GM15510 (cell line): ENCODE measurements around the gene PDZD8.

Experiments used
- POLR2A ChIP-seq: IDR thresholded peaks from 3 replicates; pipeline ENCODE4 v1.6.1; 2011; ENCODE audit warnings: borderline replicate concordance; ENCODE audit not compliant: insufficient read length; ENCODE audit errors: extremely low read depth

PDZD8 gene

DNA sequence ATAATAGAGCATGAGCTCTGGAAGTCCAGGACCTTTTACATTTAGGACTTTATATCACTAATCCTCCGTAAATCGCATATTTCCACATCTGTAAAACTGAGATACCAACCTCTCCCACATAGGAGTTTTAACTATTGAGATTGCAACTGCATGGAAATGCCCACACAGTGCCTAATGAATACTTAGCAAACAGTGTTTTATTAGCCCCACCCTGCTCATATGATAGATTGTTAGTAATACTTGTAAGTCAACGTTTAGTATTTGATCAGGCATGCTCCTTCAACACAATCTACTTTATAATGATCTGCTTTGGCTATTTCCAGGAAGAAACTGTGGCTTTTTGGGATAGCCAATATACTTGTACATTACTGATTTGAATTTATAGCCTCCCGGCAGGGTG, 8.5 kb downstream of the PDZD8 start:
- no peak for TF ChIP-seq POLR2A

DNA sequence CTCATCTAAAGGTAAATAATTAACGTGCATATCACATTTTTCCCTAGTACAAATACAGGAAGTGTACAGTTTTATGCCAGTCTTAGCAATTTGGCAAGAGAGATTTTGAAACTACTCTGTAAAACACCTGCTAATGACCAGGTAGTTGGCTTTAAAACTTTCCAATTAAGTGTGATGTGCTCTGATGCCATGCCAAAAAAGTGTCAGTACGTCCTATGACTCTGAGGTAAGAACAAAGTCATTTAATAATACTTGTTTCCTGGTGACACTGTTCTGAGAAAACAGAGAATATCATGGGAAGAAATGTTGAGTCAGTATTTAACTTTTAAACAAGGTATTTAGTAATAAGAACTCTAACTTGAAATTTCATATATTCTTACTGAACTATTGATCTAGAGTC, 9.6 kb downstream of the PDZD8 start:
- TF ChIP-seq POLR2A, result no peak

DNA sequence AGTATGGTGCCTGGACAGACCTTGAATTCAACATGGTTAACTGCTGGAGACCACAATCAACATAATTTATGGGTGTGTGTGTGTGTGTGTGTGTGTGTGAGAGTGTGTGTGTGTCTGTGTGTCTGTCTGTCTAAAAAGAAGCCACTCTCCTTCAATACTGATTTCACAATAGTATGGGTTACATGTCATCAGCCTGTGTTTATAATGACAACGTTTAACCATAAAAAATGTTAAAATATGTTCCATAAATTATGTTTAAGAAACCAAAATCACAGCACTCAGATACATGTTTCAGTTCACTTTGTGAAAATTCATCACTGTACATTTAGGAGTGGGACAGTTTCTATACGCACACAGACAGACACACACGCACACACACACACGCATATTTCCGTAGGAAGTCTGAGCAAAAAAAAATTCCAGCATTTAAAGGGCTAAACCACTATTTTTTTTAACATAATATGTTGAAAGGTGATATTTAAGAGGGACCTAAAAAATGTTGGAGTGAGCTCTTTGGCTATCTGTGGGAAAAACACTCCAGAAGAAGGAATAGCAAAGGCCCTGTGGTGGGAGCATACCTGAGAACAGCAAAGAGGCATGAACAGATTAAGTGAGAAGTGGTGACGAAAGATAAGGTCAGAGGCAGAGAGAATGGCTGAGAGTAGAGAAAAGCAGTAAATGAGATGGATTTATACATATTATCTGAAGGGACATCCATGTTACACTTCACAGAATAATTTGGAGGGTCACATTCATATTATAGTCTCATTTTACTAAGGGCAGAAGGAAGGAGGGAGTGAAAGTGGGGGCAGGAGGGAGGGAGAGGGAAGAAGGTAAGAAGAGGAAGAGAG, 10.9 kb downstream of the PDZD8 start:
- no peak for TF ChIP-seq POLR2A

DNA sequence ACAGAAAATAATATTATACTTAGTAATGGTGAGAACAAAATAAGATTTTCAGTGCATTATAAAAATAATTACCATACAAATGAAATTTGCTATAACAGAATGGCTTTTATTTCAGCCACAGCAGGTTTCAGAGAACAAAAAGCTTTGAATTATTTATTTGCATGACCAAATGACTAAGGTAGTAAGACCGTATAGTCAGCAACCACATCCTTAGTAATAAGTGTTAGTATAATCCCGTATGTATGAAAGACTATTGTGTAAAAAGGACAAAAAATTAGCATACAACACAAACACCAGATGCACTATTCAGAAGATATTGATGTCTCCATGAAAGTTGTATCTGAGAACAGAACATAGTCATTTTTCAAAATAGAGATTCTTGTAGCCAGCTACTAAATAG, 12.2 kb downstream of the PDZD8 start:
- TF ChIP-seq POLR2A, result no peak

DNA sequence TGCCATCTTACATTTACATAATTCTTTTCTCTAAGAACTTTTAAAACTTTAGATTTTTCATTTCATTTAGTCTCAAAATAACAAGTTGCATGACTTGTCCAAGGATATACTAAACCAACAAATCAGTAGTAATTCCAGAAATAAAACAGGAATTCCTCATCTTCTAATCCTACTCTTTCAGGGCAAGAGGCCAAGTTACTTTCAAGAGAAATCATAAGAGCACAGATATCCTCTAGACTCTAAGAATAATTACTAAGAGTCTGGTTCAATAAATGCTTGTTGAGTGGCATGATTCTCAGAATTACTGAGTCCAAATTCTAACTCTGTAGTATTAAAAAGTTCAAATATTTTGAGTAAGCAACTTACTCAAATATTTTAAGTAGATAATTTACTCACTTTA, 12.9 kb downstream of the PDZD8 start:
- no peak for TF ChIP-seq POLR2A

DNA sequence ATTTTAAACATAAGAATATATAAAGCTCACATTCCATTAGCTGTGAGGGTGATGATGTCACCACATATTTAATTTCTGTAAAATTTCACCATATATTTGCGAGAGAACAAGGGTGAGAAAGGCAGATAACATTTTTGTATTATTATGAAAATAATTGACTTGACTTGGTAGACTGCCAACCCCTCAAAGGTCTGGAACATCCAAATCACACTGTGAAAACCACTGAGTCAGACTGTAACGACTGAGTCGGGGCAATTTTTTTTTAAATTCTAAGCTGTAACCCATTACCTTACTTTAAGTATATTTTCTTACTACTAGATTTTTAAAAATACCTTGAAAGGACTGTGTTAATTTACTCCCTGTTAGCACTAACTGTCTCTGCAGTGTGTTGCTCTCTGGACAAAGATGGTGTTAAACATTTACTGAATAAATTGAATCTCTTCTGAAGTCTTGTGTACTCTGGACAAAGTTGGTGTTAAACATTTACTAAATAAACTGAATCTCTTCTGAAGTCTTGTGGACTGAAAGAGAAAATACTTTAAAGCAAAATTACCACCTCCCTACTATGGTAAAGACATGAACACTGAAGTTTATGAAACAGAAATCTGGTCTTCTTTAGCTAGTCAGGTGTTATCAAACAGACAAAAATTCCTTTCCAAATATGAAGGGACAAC, 14.1 kb downstream of the PDZD8 start:
- no peak for TF ChIP-seq POLR2A

DNA sequence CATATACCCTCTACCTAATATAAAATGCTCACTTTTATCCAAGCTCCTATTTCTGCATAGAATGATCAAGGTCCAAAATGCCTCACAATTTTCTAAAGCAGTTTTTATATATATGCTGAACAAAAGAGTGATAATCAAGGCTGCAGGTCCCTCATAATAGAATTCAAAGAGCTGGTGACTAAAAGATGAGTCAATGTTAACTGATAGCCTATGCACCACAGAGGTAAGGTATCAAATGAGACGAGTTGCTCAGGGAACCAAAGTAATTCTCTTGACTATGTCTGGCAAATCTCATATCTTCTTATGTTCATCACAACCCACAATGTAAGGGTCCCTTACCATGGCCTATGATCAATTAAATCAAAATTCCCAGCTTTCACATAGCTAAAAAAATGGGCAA, 15.2 kb downstream of the PDZD8 start:
- TF ChIP-seq POLR2A, result no peak

DNA sequence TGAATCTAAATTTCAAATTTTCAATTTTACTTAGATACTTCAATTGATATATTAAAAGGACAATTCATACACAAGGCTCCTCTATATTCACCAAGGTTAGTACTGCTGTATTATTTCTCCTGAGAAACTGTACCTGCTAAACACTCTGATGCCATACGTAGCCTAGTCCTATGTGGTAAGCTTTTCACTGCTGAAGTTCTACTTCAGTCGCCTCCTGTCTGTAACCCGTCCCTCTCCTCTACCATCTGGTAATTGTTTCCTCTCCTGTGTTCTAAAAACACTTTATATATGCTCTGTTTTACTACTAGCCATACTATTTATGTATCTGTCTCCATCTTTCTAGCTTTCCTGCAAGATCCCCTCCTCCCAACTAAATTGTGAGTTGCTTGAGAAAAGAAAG, 20.2 kb downstream of the PDZD8 start:
- TF ChIP-seq POLR2A, result no peak

DNA sequence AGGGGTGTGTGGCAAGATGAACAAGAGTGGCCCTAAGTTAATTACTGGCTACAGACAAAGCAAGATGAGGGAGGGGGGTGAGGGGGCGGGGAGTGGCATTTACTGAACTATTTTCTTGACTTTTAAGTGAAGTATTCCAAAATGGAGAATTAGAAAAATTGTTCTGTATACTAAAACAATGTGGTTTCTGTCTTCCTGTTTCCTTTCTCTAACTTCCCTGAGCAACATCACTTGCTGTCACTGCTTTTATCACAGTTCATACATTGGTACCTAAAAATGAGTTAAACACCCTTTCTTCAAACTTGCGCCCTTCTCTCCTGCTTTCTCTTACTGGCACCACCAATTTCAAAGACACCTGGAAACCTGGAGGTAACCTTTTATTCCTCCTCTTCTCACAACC, 21.6 kb downstream of the PDZD8 start:
- no peak for TF ChIP-seq POLR2A

DNA sequence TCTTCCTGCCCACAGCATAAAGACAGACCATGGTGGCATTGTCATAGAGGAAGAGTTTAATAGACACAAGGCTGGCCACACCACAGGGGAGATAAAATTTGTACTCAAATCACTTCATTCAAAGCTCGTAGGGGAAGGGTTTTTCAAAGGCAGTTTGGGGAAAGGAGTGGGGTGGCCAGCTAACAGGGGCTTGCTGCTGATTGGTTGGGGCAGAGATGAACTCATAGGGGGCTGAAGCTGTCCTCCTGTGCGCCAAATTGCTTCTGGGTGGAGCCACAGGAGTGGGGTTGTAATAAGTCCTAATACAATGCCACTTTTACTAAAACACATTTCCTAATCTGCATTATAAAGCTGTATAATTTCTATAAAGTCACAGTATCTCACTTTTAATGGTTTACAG, 22.5 kb downstream of the PDZD8 start:
- TF ChIP-seq POLR2A, result no peak

DNA sequence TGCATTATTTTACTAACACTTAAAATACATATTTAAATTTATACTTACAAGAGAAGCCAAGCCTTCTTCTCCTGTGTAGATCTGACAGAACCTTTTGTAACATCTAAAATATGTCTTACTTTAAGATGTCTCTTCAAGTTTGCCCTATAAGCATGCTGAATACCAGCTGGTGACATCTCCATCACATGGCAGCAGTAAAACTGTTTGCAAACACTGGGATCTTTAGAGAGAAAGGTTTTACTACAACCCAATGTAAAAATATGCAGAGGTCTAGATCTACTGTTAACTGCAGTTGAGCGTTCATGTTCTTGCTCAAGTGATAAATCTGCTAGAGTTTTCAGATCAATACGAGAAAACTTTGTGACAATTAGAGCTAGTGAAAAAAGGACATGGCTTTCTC, 23.2 kb downstream of the PDZD8 start:
- no peak for TF ChIP-seq POLR2A

DNA sequence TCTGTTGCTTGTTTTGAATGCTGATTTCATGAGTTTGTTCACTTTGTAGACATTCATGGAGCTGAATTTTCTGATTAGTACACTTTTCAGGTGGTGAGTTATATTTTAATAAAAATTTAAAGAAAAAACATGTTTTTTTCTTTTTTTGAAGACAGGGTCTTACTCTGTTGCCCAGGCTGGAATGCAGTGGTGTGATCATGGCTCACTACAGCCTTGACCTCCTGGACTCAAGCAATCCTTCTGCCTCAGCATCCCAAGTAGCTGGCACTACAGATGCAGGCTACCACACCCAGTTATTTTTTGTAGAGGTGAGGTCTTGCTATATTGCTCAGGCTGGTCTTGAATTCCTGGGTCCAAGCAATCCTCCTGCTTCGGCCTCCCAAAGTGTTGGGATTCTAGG, 23.7 kb downstream of the PDZD8 start:
- TF ChIP-seq POLR2A, result no peak

DNA sequence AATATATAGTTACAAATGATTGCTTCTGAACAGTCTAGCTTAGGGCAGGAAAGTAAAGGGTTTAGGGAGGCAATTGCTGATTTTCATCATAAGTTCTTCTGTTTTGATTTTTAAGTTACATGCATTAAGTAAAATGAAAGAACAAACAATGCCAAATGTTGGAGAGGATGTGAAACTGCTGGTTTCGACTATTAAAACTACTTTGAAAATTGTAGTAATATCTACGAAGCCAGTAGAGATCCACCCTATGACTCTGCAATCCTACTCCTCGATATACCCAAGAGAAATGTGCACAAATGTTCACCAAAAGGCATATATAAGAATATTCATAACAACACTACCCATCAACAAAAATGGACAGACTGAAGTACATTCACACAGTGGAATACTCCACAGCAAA, 24.3 kb downstream of the PDZD8 start:
- TF ChIP-seq POLR2A, result no peak

DNA sequence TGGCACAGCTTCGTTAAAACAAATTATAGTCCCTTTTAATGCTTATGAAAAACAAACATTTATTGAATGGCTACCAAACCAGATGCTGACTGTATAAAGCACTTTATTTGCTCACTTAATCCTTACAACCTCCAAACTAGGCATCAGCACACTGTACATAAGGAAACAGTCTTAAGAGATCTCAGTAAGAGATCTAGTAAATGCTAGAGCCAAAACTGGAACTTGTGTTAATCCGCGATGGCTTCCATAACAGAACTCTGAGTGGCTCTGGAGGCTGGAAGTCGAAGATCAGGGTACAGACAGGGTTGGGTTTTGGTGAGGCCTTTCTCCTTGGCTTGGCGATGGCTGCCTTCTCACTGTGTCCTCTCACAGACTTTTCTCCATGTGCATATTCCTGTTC, 27.0 kb downstream of the PDZD8 start:
- TF ChIP-seq POLR2A, result no peak

DNA sequence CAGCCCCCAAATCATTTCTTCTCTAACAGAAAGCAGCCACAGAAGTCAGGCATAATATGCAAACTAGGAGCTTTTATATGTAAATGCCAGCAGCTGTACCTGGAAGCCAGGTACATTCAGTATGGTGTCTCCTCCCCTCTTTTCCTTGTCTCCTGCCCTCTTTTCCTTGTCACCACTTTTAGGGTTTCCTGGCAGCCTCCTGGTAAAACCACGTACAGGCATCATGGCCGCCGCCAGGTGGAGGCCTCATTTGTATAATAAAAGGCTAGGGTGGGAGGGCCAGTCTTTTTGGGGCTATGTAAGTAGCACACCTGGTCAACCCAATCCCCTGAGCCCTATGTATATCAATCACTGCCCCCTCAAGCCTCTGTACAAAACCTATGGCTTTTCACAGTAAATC, 28.7 kb downstream of the PDZD8 start:
- no peak for TF ChIP-seq POLR2A

DNA sequence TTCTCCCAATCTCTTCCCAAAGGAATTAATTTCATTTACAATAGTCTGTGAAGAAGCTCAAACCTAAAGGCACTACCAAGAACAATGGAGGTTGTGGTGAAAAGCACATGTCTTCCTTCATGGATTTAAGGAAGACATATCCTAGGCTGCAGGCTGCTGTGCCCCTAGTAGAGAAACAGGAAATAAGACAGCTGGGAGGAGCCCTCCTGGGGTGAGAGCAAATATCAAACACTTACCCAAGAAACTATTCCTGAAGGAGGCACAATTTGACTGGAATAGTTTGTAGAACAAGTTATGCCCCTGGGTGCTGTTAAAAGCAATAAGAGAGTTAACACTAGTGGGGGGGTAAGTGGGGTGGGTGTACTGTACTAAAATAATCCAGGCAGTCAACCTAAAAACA, 30.1 kb downstream of the PDZD8 start:
- TF ChIP-seq POLR2A, result no peak
